Measurements from ENCODE around the gene ZNF335. TPM values are rescaled to one million over a fixed set of nuclear protein-coding genes. Genes with fewer than 3 reads are reported as not detected.
A peak's percentile ranks its signal among the peaks of the same experiment; 100 is the strongest.

The ZNF335 gene
- total and polyA plus RNA-seq, 2 of the 13 experiments (the other 11 are each of a cell fraction or from before 2014, with no cell fraction given): 9.7 to 13.7 TPM

DNA sequence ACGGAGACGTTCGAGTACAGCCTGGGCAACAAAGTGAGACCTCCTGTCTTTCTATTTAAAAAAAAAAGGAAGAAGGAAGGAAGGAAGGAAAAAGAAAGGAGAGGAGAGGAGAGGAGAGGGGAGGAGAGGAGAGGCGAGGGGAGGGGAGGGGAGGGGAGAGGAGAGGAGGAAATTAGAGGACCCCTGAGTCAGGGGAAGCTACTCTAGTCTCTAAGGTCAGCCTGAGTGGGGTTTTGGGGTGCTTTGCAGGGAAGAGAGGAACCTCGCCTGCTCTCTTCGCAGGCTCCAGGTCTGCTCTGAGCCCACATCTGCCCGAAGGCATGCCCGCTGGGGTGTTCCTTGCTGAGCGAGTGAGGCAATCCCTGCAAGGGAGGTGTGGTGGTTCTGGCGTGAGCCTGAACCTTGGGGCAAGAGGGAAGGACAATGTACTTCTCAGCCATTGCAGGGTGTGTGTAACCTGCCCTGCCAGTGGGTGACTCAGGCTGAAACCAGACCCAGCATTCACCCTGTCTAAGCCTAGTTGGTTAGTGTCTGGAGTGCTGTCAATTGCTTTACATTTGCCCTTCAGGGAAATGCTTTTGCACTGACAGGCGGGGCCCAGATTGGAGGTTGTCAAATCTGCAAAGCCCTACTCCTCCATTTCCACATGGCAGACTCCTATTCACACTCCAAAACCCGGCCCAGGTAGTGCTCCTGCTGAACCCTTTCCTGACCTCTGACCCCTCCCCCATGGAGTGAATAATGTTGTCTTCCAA is 21.4 kb upstream of the ZNF335 start (continued):
- TF ChIP-seq, protein P1, sequence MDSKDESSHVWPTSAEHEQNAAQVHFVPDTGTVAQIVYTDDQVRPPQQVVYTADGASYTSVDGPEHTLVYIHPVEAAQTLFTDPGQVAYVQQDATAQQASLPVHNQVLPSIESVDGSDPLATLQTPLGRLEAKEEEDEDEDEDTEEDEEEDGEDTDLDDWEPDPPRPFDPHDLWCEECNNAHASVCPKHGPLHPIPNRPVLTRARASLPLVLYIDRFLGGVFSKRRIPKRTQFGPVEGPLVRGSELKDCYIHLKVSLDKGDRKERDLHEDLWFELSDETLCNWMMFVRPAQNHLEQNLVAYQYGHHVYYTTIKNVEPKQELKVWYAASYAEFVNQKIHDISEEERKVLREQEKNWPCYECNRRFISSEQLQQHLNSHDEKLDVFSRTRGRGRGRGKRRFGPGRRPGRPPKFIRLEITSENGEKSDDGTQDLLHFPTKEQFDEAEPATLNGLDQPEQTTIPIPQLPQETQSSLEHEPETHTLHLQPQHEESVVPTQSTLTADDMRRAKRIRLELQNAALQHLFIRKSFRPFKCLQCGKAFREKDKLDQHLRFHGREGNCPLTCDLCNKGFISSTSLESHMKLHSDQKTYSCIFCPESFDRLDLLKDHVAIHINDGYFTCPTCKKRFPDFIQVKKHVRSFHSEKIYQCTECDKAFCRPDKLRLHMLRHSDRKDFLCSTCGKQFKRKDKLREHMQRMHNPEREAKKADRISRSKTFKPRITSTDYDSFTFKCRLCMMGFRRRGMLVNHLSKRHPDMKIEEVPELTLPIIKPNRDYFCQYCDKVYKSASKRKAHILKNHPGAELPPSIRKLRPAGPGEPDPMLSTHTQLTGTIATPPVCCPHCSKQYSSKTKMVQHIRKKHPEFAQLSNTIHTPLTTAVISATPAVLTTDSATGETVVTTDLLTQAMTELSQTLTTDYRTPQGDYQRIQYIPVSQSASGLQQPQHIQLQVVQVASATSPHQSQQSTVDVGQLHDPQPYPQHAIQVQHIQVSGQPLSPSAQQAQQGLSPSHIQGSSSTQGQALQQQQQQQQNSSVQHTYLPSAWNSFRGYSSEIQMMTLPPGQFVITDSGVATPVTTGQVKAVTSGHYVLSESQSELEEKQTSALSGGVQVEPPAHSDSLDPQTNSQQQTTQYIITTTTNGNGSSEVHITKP (CRISPR knock-in tag; IDR thresholded peaks at IDR 0.05; ENCODE audit: low read depth): peak; percentile 46; the same call in 1 of the 2 replicates
- TF ChIP-seq NR2F1 (CRISPR knock-in tag; IDR thresholded peaks at IDR 0.05) (peak in 1 of 2 experiments; percentile 59; a peak in 2 of 4 replicates), KLF12 (CRISPR knock-in tag; IDR thresholded peaks at IDR 0.05; ENCODE audit: borderline replicate concordance) (no peak), NR2C2 (CRISPR knock-in tag; IDR thresholded peaks at IDR 0.05; ENCODE audit: borderline replicate concordance) (peak; percentile 46), ZNF296 (CRISPR knock-in tag; conservative IDR thresholded peaks at IDR 0.05) (no peak), TCF7L2 (IDR thresholded peaks at IDR 0.05; ENCODE audit: low read depth, low read length) (no peak), JUN (CRISPR knock-in tag; IDR thresholded peaks at IDR 0.05) (0 out of 2 replicates have a peak, but pooled peaks have one; percentile 35), HMG20A (CRISPR knock-in tag; IDR thresholded peaks at IDR 0.05; ENCODE audit: borderline replicate concordance) (0 out of 2 replicates have a peak, but pooled peaks have one; percentile 26), PCBP1 (IDR thresholded peaks at IDR 0.05; ENCODE audit: borderline replicate concordance, low read depth, low read length) (peak; percentile 69; the same call in 1 of the 2 replicates), ZBTB38 (CRISPR knock-in tag; IDR thresholded peaks at IDR 0.05) (no peak), ZNF563 (CRISPR knock-in tag; IDR thresholded peaks at IDR 0.05) (no peak), ZSCAN25 (CRISPR knock-in tag; IDR thresholded peaks at IDR 0.05) (peak; percentile 62; the same call in 1 of the 2 replicates), ZNF337 (CRISPR knock-in tag; IDR thresholded peaks at IDR 0.05; ENCODE audit: borderline replicate concordance, low read depth) (no peak)
- TF ChIP-seq, protein P2, sequence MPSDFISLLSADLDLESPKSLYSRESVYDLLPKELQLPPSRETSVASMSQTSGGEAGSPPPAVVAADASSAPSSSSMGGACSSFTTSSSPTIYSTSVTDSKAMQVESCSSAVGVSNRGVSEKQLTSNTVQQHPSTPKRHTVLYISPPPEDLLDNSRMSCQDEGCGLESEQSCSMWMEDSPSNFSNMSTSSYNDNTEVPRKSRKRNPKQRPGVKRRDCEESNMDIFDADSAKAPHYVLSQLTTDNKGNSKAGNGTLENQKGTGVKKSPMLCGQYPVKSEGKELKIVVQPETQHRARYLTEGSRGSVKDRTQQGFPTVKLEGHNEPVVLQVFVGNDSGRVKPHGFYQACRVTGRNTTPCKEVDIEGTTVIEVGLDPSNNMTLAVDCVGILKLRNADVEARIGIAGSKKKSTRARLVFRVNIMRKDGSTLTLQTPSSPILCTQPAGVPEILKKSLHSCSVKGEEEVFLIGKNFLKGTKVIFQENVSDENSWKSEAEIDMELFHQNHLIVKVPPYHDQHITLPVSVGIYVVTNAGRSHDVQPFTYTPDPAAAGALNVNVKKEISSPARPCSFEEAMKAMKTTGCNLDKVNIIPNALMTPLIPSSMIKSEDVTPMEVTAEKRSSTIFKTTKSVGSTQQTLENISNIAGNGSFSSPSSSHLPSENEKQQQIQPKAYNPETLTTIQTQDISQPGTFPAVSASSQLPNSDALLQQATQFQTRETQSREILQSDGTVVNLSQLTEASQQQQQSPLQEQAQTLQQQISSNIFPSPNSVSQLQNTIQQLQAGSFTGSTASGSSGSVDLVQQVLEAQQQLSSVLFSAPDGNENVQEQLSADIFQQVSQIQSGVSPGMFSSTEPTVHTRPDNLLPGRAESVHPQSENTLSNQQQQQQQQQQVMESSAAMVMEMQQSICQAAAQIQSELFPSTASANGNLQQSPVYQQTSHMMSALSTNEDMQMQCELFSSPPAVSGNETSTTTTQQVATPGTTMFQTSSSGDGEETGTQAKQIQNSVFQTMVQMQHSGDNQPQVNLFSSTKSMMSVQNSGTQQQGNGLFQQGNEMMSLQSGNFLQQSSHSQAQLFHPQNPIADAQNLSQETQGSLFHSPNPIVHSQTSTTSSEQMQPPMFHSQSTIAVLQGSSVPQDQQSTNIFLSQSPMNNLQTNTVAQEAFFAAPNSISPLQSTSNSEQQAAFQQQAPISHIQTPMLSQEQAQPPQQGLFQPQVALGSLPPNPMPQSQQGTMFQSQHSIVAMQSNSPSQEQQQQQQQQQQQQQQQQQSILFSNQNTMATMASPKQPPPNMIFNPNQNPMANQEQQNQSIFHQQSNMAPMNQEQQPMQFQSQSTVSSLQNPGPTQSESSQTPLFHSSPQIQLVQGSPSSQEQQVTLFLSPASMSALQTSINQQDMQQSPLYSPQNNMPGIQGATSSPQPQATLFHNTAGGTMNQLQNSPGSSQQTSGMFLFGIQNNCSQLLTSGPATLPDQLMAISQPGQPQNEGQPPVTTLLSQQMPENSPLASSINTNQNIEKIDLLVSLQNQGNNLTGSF (CRISPR knock-in tag; IDR thresholded peaks at IDR 0.05): no peak
- TF ChIP-seq, protein P3, sequence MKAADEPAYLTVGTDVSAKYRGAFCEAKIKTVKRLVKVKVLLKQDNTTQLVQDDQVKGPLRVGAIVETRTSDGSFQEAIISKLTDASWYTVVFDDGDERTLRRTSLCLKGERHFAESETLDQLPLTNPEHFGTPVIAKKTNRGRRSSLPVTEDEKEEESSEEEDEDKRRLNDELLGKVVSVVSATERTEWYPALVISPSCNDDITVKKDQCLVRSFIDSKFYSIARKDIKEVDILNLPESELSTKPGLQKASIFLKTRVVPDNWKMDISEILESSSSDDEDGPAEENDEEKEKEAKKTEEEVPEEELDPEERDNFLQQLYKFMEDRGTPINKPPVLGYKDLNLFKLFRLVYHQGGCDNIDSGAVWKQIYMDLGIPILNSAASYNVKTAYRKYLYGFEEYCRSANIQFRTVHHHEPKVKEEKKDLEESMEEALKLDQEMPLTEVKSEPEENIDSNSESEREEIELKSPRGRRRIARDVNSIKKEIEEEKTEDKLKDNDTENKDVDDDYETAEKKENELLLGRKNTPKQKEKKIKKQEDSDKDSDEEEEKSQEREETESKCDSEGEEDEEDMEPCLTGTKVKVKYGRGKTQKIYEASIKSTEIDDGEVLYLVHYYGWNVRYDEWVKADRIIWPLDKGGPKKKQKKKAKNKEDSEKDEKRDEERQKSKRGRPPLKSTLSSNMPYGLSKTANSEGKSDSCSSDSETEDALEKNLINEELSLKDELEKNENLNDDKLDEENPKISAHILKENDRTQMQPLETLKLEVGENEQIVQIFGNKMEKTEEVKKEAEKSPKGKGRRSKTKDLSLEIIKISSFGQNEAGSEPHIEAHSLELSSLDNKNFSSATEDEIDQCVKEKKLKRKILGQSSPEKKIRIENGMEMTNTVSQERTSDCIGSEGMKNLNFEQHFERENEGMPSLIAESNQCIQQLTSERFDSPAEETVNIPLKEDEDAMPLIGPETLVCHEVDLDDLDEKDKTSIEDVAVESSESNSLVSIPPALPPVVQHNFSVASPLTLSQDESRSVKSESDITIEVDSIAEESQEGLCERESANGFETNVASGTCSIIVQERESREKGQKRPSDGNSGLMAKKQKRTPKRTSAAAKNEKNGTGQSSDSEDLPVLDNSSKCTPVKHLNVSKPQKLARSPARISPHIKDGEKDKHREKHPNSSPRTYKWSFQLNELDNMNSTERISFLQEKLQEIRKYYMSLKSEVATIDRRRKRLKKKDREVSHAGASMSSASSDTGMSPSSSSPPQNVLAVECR (CRISPR knock-in tag; IDR thresholded peaks at IDR 0.05; ENCODE audit: borderline replicate concordance): no peak

Data from HepG2 (cell line).